GM12865 (cell line): ENCODE data around the gene MLH1.

ENCODE experiments used
- DNase-seq: peaks from one replicate; pipeline ENCODE4 v3.0.0; 2010; ENCODE audit warnings: low read depth
- H3K4me3 ChIP-seq: 2 replicates; pipeline ENCODE4 v1.5.1; 2011; ENCODE audit warnings: mild to moderate bottlenecking, low read depth, low read length, control low read depth
- CTCF ChIP-seq: IDR thresholded peaks from 2 replicates; pipeline ENCODE4 v1.5.1; 2011; ENCODE audit warnings: low read length, control low read depth, low read depth, inconsistent platforms; ENCODE audit not compliant: insufficient read depth; ENCODE audit errors: missing control alignments

Gene MLH1

GRCh38 chr3:37058117-37058516 lies 64.8 kb downstream of the MLH1 start:
- no peak for TF ChIP-seq CTCF
- no peak for DNase-seq
- H3K4me3 ChIP-seq = no peak overlapping the region

- no peak for TF ChIP-seq CTCF
- no peak overlapping the region for H3K4me3 ChIP-seq
- no peak for DNase-seq
Observed at GRCh38 chr3:37064747-37065146, 71.4 kb downstream of the MLH1 start.

- no peak for DNase-seq
- H3K4me3 ChIP-seq = no peak overlapping the region
- no peak for TF ChIP-seq CTCF
Observed at GRCh38 chr3:37067577-37067976, 74.3 kb downstream of the MLH1 start.

- H3K4me3 ChIP-seq = no peak overlapping the region
- no peak for DNase-seq
Observed at GRCh38 chr3:37068031-37068430, 74.7 kb downstream of the MLH1 start.

GRCh38 chr3:37071921-37072320 lies 78.6 kb downstream of the MLH1 start:
- TF ChIP-seq CTCF = no peak

More at GRCh38 chr3:37068031-37068430, 74.7 kb downstream of the MLH1 start:
- no peak for TF ChIP-seq CTCF

GRCh38 chr3:37072892-37073291 lies 79.6 kb downstream of the MLH1 start:
- H3K4me3 ChIP-seq = no peak overlapping the region
- TF ChIP-seq CTCF = no peak
- no peak for DNase-seq

More at GRCh38 chr3:37071921-37072320, 78.6 kb downstream of the MLH1 start:
- DNase-seq = no peak
- no peak overlapping the region for H3K4me3 ChIP-seq

- no peak overlapping the region for H3K4me3 ChIP-seq
- DNase-seq = no peak
- TF ChIP-seq CTCF = no peak
Observed at GRCh38 chr3:37074178-37074577, 80.9 kb downstream of the MLH1 start.
